Measurements from ENCODE around the gene SUN5.
A peak's percentile ranks its signal among the peaks of the same experiment; 100 is the strongest.
"Not testable (repeated sequence)": the region's sequence is repeated elsewhere in the genome, so short reads cannot be mapped to it uniquely, and the experiment has no call there.

Gene SUN5

GRCh38 chr20:32977281-32978008, 26.8 kb downstream of the SUN5 start:
- no peak for DNase-seq (ENCODE audit: low read depth in 3 of 3)

DNA sequence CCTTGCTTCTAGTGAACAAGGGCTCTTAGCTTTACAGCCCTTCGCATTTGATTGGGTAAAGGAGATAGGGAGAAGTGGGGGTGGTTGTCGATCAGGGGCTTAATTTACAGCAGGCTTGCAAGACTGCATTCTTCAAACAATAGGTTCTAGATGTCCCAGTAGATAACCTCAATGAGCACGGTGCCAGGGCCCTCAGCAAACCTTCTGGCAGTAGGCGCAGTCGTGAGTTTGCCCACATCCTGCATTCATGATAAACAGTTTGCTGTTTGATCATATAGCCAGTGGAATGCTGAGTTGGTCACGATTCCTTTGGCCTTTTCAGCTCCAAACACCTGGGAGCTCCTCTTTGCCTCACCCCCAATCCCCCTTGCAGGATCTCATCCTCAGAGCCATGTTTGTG, 27.5 kb downstream of the SUN5 start:
- no peak for DNase-seq (ENCODE audit: low read depth in 3 of 3)

- DNase-seq (ENCODE audit: low read depth in 3 of 3) = no peak
Measured at GRCh38 chr20:32975698-32976674, 28.2 kb downstream of the SUN5 start.

DNA sequence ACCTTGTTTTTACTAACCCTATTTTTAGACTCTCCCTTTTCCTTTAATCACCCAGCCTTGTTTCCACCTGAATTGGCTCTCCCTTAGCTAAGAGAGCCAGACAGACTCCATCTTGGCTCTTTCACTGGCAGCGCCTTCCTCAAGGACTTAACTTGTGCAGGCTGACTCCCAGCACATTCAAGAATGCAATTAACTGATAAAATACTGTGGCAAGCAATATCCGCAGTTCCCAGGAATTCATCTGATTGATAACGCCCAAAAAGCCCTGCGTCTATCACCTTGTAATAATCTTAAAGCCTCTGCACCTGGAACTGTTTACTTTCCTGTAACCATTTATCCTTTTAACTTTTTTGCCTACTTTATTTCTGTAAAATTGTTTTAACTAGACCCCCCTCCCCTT, 29.1 kb downstream of the SUN5 start:
- DNase-seq (ENCODE audit: low read depth in 3 of 3) = not testable (repeated sequence)

- not testable (repeated sequence) for DNase-seq (ENCODE audit: low read depth in 3 of 3)
Measured at GRCh38 chr20:32974204-32975064, 29.8 kb downstream of the SUN5 start.

GRCh38 chr20:32973077-32973717, 31.0 kb downstream of the SUN5 start:
- no peak for DNase-seq (ENCODE audit: low read depth in 3 of 3)

DNA sequence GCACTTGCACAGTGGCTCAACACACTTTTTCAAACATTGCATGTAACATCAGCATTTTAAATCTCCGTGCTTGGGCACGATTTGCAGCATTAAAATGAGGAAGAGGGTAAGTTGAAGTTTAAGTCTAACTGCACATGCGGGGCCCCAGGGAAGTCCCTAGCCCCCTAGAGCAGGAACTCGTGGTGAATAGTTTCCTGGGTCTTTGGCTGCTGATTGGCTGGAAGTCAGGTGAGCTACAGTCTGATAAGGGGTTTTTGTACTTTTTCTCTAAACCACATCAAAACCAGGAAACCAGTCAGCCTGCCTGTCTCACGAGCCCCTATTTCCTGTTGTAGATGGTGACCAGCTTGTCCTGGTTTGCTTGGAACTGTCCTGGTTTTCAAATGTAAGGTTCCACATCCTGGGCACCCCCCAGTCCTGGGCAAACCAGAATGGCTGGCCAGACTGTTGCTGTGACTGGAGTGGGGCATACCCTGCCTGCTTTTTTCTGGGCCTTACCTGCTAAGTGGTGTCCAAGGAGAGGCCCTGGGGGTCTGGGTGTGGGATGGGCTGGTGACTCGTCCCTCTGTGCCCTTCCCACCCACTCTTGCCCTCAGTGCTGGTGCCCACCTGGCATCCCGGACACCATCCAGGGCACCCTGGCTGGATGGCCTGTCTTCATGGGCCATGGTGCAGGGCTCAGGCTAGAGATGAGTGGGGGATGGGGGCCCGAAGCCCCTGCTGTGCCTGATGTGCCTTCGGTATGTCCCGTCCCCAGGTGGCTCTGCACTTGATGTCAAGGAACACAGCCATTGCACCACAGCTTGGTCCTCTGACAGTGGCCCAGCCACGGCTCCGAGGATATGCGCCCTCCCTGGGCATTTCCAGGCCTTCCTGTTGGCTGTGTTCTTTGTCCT, 31.8 kb downstream of the SUN5 start:
- peak; percentile 65 to 74 (median 72) for DNase-seq (ENCODE audit: low read depth in 3 of 3)

- DNase-seq (ENCODE audit: low read depth in 3 of 3) = no peak
Measured at GRCh38 chr20:32971703-32972161, 32.5 kb downstream of the SUN5 start.

GRCh38 chr20:32970973-32971300, 33.3 kb downstream of the SUN5 start:
- DNase-seq (ENCODE audit: low read depth in 3 of 3) = no peak

DNA sequence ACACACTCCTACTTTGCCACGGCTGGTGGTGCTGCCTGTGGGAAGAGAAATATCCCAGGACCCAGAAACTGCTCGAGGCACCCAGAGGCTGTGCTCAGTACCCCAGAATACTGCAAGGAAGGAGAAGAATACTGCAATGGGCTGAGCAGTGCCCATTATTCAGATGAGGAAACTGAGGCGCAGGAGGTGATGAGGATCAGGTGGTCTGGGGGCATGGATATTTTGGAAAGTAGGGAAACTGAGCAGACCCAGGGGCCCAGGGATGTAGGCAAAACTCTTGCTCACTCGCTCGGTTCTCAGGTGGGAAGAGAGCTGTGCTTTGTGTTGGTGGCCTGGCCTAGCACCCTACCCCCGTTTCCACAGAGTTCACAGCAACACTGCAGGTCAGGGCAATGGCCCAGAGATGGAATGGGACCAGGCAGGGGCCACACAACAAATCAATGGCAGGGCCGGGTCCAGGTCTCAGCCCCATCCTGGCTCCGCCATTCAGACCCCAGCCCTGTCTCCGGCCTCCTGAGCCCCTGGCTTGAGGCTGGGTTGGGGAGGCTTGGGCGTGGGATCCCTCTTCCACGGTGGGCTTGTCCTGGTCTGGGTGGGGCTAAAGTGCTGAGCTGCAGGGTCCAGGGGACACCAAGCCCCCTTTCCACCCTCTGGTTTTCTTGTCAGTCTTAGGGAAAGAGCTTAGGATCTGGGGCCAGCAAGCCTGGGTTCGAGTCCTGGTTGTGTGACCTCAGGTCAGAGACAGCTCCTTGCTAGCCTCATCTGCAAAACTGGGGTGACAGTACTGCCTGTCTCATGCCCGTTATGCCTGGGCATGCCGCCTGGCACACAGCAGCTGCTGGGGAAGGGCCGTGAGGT, 33.9 kb downstream of the SUN5 start:
- no peak for DNase-seq (ENCODE audit: low read depth in 3 of 3)

DNA sequence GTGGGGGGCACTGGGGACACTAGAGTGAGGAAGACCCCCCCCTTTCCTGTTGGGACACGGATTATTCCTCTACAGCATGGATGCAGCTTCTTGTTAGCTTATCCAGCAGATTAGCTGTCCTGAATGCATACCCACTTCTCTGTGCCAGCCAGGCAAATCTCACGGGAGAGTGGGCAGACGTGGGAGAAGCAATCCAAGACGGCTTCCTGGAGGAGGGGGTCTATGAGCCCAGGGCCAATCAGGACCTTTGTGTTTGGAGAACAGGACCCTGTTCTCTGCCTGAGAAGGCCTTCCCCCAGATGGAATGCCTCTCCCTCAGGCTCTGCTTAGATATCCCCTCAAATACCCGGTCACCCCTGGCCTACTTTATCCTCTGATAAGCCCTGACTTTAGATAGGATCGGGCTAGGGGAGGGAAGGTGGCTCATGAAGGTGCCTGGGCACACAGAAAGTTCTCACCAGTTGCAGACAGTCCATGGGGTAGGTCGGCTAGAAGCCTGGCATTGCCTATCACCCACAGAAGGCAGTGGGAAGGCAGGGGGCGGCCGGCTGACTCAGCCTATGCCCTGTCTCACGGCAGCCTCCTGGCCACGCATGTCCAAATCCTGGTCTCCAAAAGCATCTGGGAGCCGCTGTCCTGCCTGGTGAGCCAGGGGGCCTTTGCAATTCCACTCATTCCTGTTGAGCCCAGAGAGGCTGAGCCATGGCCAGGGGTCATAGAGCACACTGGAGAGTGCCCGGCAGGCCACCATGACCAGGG, 34.7 kb downstream of the SUN5 start:
- DNase-seq (ENCODE audit: low read depth in 3 of 3) = no peak

DNA sequence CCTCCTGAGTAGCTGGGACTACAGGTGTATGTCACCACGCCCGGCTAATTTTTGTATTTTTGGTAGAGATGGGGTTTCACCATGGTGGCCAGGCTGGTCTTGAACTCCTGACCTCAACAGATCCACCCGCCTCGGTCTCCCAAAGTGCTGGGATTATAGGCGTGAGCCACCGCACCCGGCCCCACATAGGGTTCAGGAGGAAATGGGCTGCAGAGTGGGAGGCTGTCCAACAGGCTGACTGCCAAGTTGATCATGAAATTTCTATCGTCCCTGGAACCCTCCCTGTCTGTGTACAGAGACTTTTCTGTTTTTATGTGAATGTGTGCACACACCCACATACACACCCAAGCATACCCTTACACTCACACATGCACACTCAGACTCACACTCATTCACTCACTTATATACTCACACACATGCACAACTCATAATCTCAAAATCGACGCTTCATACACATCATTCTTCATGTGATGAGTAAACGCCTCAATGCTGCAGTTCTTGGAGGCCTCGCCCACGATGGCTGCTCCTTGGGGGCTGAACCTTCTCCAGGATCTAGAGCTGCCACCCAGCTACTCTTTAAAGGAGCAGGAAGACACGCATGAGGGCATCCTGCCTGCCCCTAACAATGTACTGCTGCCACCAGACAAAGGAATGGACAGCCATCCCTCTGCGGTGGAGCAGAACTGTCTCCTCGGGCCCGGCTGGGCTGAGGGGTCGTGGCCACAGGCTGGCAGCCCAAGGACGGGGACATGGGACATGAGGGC, 35.6 kb downstream of the SUN5 start:
- no peak for DNase-seq (ENCODE audit: low read depth in 3 of 3)

DNA sequence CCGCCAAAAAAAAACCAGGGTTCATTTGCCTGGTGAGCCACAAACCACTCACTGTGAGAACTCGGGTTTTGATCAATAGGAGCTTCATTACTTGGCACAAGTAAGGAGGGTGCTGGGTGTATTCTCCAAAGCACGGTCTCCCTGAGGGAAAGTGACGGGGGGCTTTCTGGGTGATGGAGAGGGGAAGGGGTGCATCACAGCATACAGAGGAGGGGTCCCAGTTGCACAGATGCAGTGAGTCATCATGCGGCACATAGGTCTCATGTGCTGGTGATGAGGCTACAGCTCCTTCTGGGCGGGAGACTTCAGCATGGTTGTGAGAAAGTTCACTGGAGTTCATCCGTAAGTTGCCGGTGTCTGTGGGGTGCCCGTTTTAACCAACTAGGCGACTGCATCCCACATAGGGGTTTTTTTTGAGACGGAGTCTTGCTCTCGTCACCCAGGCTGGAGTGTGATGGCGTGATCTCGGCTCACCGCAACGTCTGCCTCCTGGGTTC, 36.2 kb downstream of the SUN5 start:
- no peak for DNase-seq (ENCODE audit: low read depth in 3 of 3)

GRCh38 chr20:32966881-32967781, 37.1 kb downstream of the SUN5 start:
- DNase-seq (ENCODE audit: low read depth in 3 of 3) = no peak

- DNase-seq (ENCODE audit: low read depth in 3 of 3) = no peak
Measured at GRCh38 chr20:32966382-32966781, 37.9 kb downstream of the SUN5 start.

- no peak for DNase-seq (ENCODE audit: low read depth in 3 of 3)
Measured at GRCh38 chr20:32965581-32966373, 38.5 kb downstream of the SUN5 start.

All from stimulated activated CD4-positive, alpha-beta T cell treated with anti-CD3 and anti-CD28 coated beads, TNF-alpha, amount 100 ng/mL, for 24 hours (primary cell).